SK-N-MC (cell line): ENCODE results near the gene CCDC150.

Experiments used
- DNase-seq: peaks from one replicate; pipeline ENCODE4 v3.0.0-alpha.2; 2011; ENCODE audit warnings: low read depth, low spot score
- H3K27ac ChIP-seq: fragments of 200-600 bp; sonication (generic); 2 replicates; pipeline ENCODE4 v1.5.1; 2016; ENCODE audit warnings: mixed run types
- H3K36me3 ChIP-seq: fragments of 200-600 bp; sonication (generic); 2 replicates; pipeline ENCODE4 v1.6.1; 2017; ENCODE audit warnings: antibody characterized with exemption, low read length, mixed read lengths; ENCODE audit not compliant: insufficient read depth
- H3K4me3 ChIP-seq: fragments of 200-600 bp; sonication (generic); 2 replicates; pipeline ENCODE4 v1.5.1; 2016
- H3K9ac ChIP-seq: fragments of 200-600 bp; sonication (generic); 2 replicates; pipeline ENCODE4 v1.8.0; 2017; ENCODE audit warnings: mixed run types, mixed read lengths; ENCODE audit not compliant: insufficient read length
- H3K9me3 ChIP-seq: fragments of 200-600 bp; sonication (generic); 2 replicates; pipeline ENCODE4 v1.6.1; 2017; ENCODE audit warnings: low read depth, mild to moderate bottlenecking, antibody characterized with exemption, low read length, moderate library complexity, mixed read lengths
- EZH2 ChIP-seq: fragments of 200-600 bp; sonication (generic); IDR thresholded peaks from one replicate; pipeline ENCODE4 v1.6.1; 2017; ENCODE audit warnings: antibody characterized with exemption
- FOXP2 ChIP-seq: optimal IDR thresholded peaks from 2 replicates; pipeline ENCODE3; 2011; ENCODE audit warnings: mild to moderate bottlenecking, moderate library complexity; ENCODE audit not compliant: insufficient read depth; ENCODE audit errors: extremely low read length, control extremely low read depth
- POLR2AphosphoS5 ChIP-seq: IDR thresholded peaks from 2 replicates; pipeline ENCODE4 v1.6.1; 2012; ENCODE audit warnings: mild to moderate bottlenecking, low read depth, low read length, borderline replicate concordance

The CCDC150 gene

GRCh38 chr2:196750291-196750923, 110.9 kb downstream of the CCDC150 start:
- no peak overlapping the region for H3K9ac ChIP-seq
- no peaks in the 10 kb centered on the region for H3K9me3 ChIP-seq
- no peak for DNase-seq
- H3K36me3 ChIP-seq, result peaks cover 4% of the 10 kb centered on the region; the same call in 1 of the 2 replicates
- H3K4me3 ChIP-seq, result no peak overlapping the region
- TF ChIP-seq EZH2 (no peak), POLR2AphosphoS5 (no peak), FOXP2 (no peak)
- no peak overlapping the region for H3K27ac ChIP-seq

GRCh38 chr2:196750977-196751631, 111.6 kb downstream of the CCDC150 start:
- H3K9ac ChIP-seq, result no peak overlapping the region
- peaks cover 4% of the 10 kb centered on the region; the same call in 1 of the 2 replicates for H3K36me3 ChIP-seq
- H3K9me3 ChIP-seq, result no peaks in the 10 kb centered on the region
- 0 out of 2 replicates have a peak overlapping the region, but pooled peaks have one; percentile 10 for H3K27ac ChIP-seq
- TF ChIP-seq EZH2, result no peak
- no peak for TF ChIP-seq FOXP2
- no peak for TF ChIP-seq POLR2AphosphoS5
- H3K4me3 ChIP-seq, result no peak overlapping the region
- peak; percentile 50 for DNase-seq

- Histone ChIP-seq H3K4me3 (no peak overlapping the region), H3K9ac (no peak overlapping the region), H3K36me3 (peaks cover 52% of the 10 kb centered on the region), H3K27ac (no peak overlapping the region), H3K9me3 (no peaks in the 10 kb centered on the region)
- DNase-seq, result no peak
- TF ChIP-seq POLR2AphosphoS5, result no peak
- no peak for TF ChIP-seq FOXP2
- TF ChIP-seq EZH2, result no peak
Measured at GRCh38 chr2:196758474-196759377, 119.2 kb downstream of the CCDC150 start.

- H3K4me3 ChIP-seq, result no peak overlapping the region
- no peaks in the 10 kb centered on the region for H3K9me3 ChIP-seq
- TF ChIP-seq FOXP2 (no peak), POLR2AphosphoS5 (no peak), EZH2 (no peak)
- DNase-seq, result no peak
- H3K36me3 ChIP-seq, result peaks cover 58% of the 10 kb centered on the region
- no peak overlapping the region for H3K27ac ChIP-seq
- no peak overlapping the region for H3K9ac ChIP-seq
Measured at GRCh38 chr2:196759378-196759706, 119.8 kb downstream of the CCDC150 start.

- Histone ChIP-seq H3K27ac (peak overlapping the region; percentile 38), H3K9me3 (no peaks in the 10 kb centered on the region), H3K4me3 (no peak overlapping the region), H3K9ac (no peak overlapping the region), H3K36me3 (peaks cover 83% of the 10 kb centered on the region)
- TF ChIP-seq POLR2AphosphoS5 (no peak), EZH2 (no peak), FOXP2 (no peak)
- DNase-seq, result no peak
Measured at GRCh38 chr2:196767101-196767500, 127.6 kb downstream of the CCDC150 start.
